A549 (cell line): Measurements from ENCODE around the gene MR1. TPM values are rescaled to one million over a fixed set of nuclear protein-coding genes. Genes with fewer than 3 reads are reported as not detected.

Experiments
- ATAC-seq, 2 experiments: fragments of 200-7000 bp in 1 of 2; fragments of >200 bp in 1 of 2; cut with Nextera tagmentation in 1 of 2; cut with Tn5 transposase in 1 of 2; 3 replicates each; pipeline versions ENCODE4 v1.8.0 to v1.9.1; 2018 to 2020; ENCODE audit warnings: mild to moderate bottlenecking in 1 of 2, moderate library complexity in 1 of 2
- CTCF ChIA-PET: fragments of 300-600 bp; sonication (Branson Sonifier 250); formaldehyde crosslinking; extraction: SDS; loops from one replicate; lab custom pipeline; 2021; ENCODE audit warnings: antibody characterized with exemption, inconsistent platforms; lab: Yijun Ruan, JAX
- POLR2A ChIA-PET: fragments of 350-600 bp; formaldehyde crosslinking; extraction: SDS; loops from one replicate; lab custom pipeline; 2021; ENCODE audit warnings: antibody characterized with exemption, inconsistent platforms; lab: Yijun Ruan, JAX
- DNase-seq, 2 experiments: peaks; one replicate each; pipeline versions ENCODE4 v3.0.0 to v3.0.0-alpha.2; 2011 to 2016; ENCODE audit warnings: low read depth in 1 of 2, low spot score in 1 of 2
- FAIRE-seq: peaks from 2 replicates; lab custom pipeline; 2011; peaks lifted over from hg19 to GRCh38; lab: Jason Lieb, UNC
- H3K27ac ChIP-seq, 2 experiments: fragments of >200 bp; sonication (Bioruptor Twin); formaldehyde crosslinking; 3 replicates each; pipeline ENCODE4 v1.5.1; 2016 to 2017
- H3K4me1 ChIP-seq: fragments of >200 bp; sonication (Bioruptor Twin); formaldehyde crosslinking; 3 replicates; pipeline ENCODE4 v1.6.1; 2016
- H3K4me2 ChIP-seq: fragments of >200 bp; sonication (Bioruptor Twin); formaldehyde crosslinking; 3 replicates; pipeline ENCODE4 v1.6.1; 2016
- H3K4me3 ChIP-seq: fragments of >200 bp; sonication (Bioruptor Twin); formaldehyde crosslinking; 3 replicates; pipeline ENCODE4 v1.5.1; 2016
- H3K9me3 ChIP-seq: fragments of >200 bp; sonication (Bioruptor Twin); formaldehyde crosslinking; 3 replicates; pipeline ENCODE4 v1.6.1; 2016
- ATOH8 ChIP-seq: fragments of 250-450 bp; sonication (Bioruptor Pico); IDR thresholded peaks from 2 replicates; pipeline ENCODE4 v1.5.0; 2020; ENCODE audit warnings: low read depth, mild to moderate bottlenecking, moderate library complexity
- BCL3 ChIP-seq: fragments of >200 bp; sonication (Bioruptor Twin); formaldehyde crosslinking; IDR thresholded peaks from 3 replicates; pipeline ENCODE4 v1.6.1; 2016
- CEBPB ChIP-seq, 2 experiments: fragments of >200 bp in 1 of 2; sonication (Bioruptor Twin) in 1 of 2; formaldehyde crosslinking in 1 of 2; IDR thresholded peaks; 2 replicates each; pipeline ENCODE4 v1.6.1; 2012 to 2016
- CTCF ChIP-seq: fragments of >200 bp; sonication (Bioruptor Twin); formaldehyde crosslinking; IDR thresholded peaks from 3 replicates; pipeline ENCODE4 v1.5.1; 2016
- ESRRA ChIP-seq: fragments of 150-350 bp; IDR thresholded peaks from 2 replicates; pipeline ENCODE4 v1.6.1; 2014; ENCODE audit warnings: mild to moderate bottlenecking, low read length, borderline replicate concordance
- FOSL2 ChIP-seq, 2 experiments: fragments of 450-650 bp in 1 of 2; fragments of >200 bp in 1 of 2; sonication (Bioruptor Twin) in 1 of 2; formaldehyde crosslinking; IDR thresholded peaks; 2 replicates each; pipeline versions ENCODE4 v1.5.0 to v1.6.1; 2016 to 2020; ENCODE audit warnings: mild to moderate bottlenecking in 1 of 2, moderate library complexity in 1 of 2
- GATA3 ChIP-seq: IDR thresholded peaks from 2 replicates; pipeline ENCODE4 v1.6.1; 2012; ENCODE audit warnings: borderline replicate concordance
- HDAC2 ChIP-seq: fragments of 200-600 bp; sonication (generic); IDR thresholded peaks from 2 replicates; pipeline ENCODE4 v1.6.1; 2016
- HOXB13 ChIP-seq: fragments of 250-450 bp; sonication (Bioruptor Pico); IDR thresholded peaks from 2 replicates; pipeline ENCODE4 v1.5.0; 2020; ENCODE audit warnings: low read depth, mild to moderate bottlenecking, moderate library complexity
- JUNB ChIP-seq: fragments of >200 bp; sonication (Bioruptor Twin); formaldehyde crosslinking; IDR thresholded peaks from 2 replicates; pipeline ENCODE4 v1.6.1; 2016
- KDM1A ChIP-seq: fragments of 200-600 bp; sonication (generic); IDR thresholded peaks from 2 replicates; pipeline ENCODE4 v1.6.1; 2016; ENCODE audit warnings: low read depth, mild to moderate bottlenecking
- MYC ChIP-seq: IDR thresholded peaks from 2 replicates; pipeline ENCODE4 v1.6.1; 2012; ENCODE audit warnings: mild to moderate bottlenecking, inconsistent platforms, low read length, improper control_type of control experiment, borderline replicate concordance
- NFE2L2 ChIP-seq: fragments of 150-350 bp; conservative IDR thresholded peaks from 2 replicates; pipeline ENCODE4 v1.6.1; 2014; ENCODE audit warnings: low read length
- PHF8 ChIP-seq: fragments of 200-600 bp; sonication (generic); IDR thresholded peaks from 2 replicates; pipeline ENCODE4 v1.6.1; 2016; ENCODE audit warnings: low read depth, mild to moderate bottlenecking, antibody characterized with exemption, moderate library complexity, borderline replicate concordance
- RAD21 ChIP-seq, 2 experiments: fragments of >200 bp in 1 of 2; sonication (Bioruptor Twin) in 1 of 2; formaldehyde crosslinking in 1 of 2; IDR thresholded peaks in 1 of 2; conservative IDR thresholded peaks in 1 of 2; 2 replicates in 1 of 2; 3 replicates in 1 of 2; pipeline ENCODE4 v1.6.1; 2012 to 2018; ENCODE audit warnings: inconsistent platforms in 1 of 2
- RCOR1 ChIP-seq: fragments of 150-350 bp; IDR thresholded peaks from 2 replicates; pipeline ENCODE4 v1.6.1; 2014; ENCODE audit warnings: antibody characterized with exemption, low read length, low read depth
- SMC3 ChIP-seq: fragments of >200 bp; sonication (Bioruptor Twin); formaldehyde crosslinking; IDR thresholded peaks from 3 replicates; pipeline ENCODE4 v1.6.1; 2018; ENCODE audit warnings: inconsistent platforms
- SREBF2 ChIP-seq: fragments of 450-650 bp; IDR thresholded peaks from 2 replicates; pipeline ENCODE4 v1.6.1; 2014; ENCODE audit warnings: mild to moderate bottlenecking, moderate library complexity
- ZFP36 ChIP-seq: fragments of 450-650 bp; IDR thresholded peaks from 2 replicates; pipeline ENCODE4 v1.6.1; 2014; ENCODE audit warnings: borderline replicate concordance; ENCODE audit not compliant: partially characterized antibody
- ZSCAN20 ChIP-seq: fragments of 250-450 bp; sonication (Bioruptor Pico); IDR thresholded peaks from 2 replicates; pipeline ENCODE4 v1.8.0; 2022; ENCODE audit warnings: mild to moderate bottlenecking, moderate library complexity
- WGBS: methylation state at CpG from one replicate; pipeline ENCODE4 v1.1.6; 2017; ENCODE audit errors: missing lambda C conversion rate; 5-methylcytosine and 5-hydroxymethylcytosine counted together
- polyA plus RNA-seq, 4 experiments: library from polyadenylated mRNA; depleted of rRNA in 3 of 4; stranded (reverse); fragments of >200 nt; fragmentation: RNase III in 1 of 4; extraction: RNeasy Plus Mini Kit Qiagen cat#74134 plus additional on column Dnase treatment in 1 of 4; gene quantifications; 2 replicates in 3 of 4; 3 replicates in 1 of 4; pipeline ENCODE4 v1.2.3, GENCODE V29; 2011 to 2017

The MR1 gene
- polyA plus RNA-seq, 2 of the 4 experiments (the other 2 are of a cell fraction): 8.3 to 17.2 TPM

GRCh38 chr1:181038399-181038873, 4.7 kb downstream of the MR1 start:
- Histone ChIP-seq H3K4me2 (no peak overlapping the region), H3K4me3 (no peak overlapping the region), H3K9me3 (no peaks in the 10 kb centered on the region), H3K27ac (no peak overlapping the region), H3K4me1 (peaks cover 18% of the 10 kb centered on the region)
- ATAC-seq: peak; percentile 62 to 85
- TF ChIP-seq NFE2L2 (no peak), ATOH8 (CRISPR knock-in tag) (no peak), FOSL2 (IDR thresholded peaks at IDR 0.05) (no peak), FOSL2 (CRISPR knock-in tag; IDR thresholded peaks at IDR 0.05) (peak; percentile 79), SMC3 (peak; percentile 70), CTCF (peak; percentile 61), RAD21 (conservative IDR thresholded peaks at IDR 0.05 in 1 of 2, IDR thresholded peaks at IDR 0.05 in 1 of 2) (peak; percentile 68 to 85)
- FAIRE-seq: no peak
- WGBS: 82% methylated on average over 5 of the region's 5 CpGs
- ChIA-PET CTCF (interaction anchor here (0.6 to 4.4 kb wide), 19 partner anchors 9 to 129 kb away, joined by 3 to 55 read pairs (median 5); no protein-coding TSS in a partner anchor), POLR2A (interaction anchor here (0.7 to 1.5 kb wide), 3 partner anchors 15 to 67 kb away, joined by 3 to 4 read pairs (median 3); partner anchors contain the start of gene STX6)
- DNase-seq: peak; percentile 80 to 84

GRCh38 chr1:181040284-181040865, 6.6 kb downstream of the MR1 start:
- 0 out of 6 replicates have a peak overlapping the region, but pooled peaks of 1 of the 2 experiments have one; percentile 14 for H3K27ac ChIP-seq
- FAIRE-seq (no peak), DNase-seq (no peak), ATAC-seq (no peak)
- TF ChIP-seq SREBF2 (no peak), RCOR1 (no peak)
- ChIA-PET CTCF (interaction anchor here (4.4 kb wide), 1 partner anchor 102 kb away, joined by 55 read pairs; no protein-coding TSS in a partner anchor), POLR2A (interaction anchor here (0.7 kb wide), 1 partner anchor 57 kb away, joined by 4 read pairs; no protein-coding TSS in a partner anchor)
- no peak overlapping the region for H3K4me3 ChIP-seq
- H3K4me2 ChIP-seq: no peak overlapping the region
- H3K4me1 ChIP-seq: peaks cover 28% of the 10 kb centered on the region
- 82% methylated on average over 3 of the region's 3 CpGs for WGBS
- H3K9me3 ChIP-seq: no peaks in the 10 kb centered on the region

- ChIA-PET CTCF (interaction anchor here (0.7 to 5.1 kb wide), 8 partner anchors 19 to 326 kb away, joined by 3 to 26 read pairs (median 3); no protein-coding TSS in a partner anchor), POLR2A (interaction anchor here (0.6 to 1.9 kb wide), 6 partner anchors 18 to 62 kb away, joined by 3 to 8 read pairs (median 3); no protein-coding TSS in a partner anchor)
- H3K9me3 ChIP-seq: no peaks in the 10 kb centered on the region
- WGBS: 60% methylated on average over 5 of the region's 5 CpGs
- peak overlapping the region; percentile 16 to 76 for H3K27ac ChIP-seq
- DNase-seq: peak in 1 of 2 experiments; percentile 47
- H3K4me2 ChIP-seq: peak overlapping the region; percentile 48
- peak; percentile 72 to 73 for TF ChIP-seq CEBPB (IDR thresholded peaks at IDR 0.05)
- no peak for TF ChIP-seq ZFP36
- peak in 1 of 2 experiments; percentile 16; a peak in 4 of 6 replicates for ATAC-seq
- no peak overlapping the region for H3K4me3 ChIP-seq
- no peak for FAIRE-seq
- H3K4me1 ChIP-seq: peaks cover 28% of the 10 kb centered on the region
These were observed 9.5 kb downstream of the MR1 start for GRCh38 chr1:181043025-181043888.

- peak; percentile 59 to 66 for DNase-seq
- ChIA-PET CTCF (interaction anchor here (1.3 to 5.1 kb wide), 2 partner anchors 43 to 97 kb away, joined by 3 to 26 read pairs; no protein-coding TSS in a partner anchor), POLR2A (interaction anchor here (0.7 to 1.1 kb wide), 2 partner anchors 22 to 39 kb away, joined by 3 to 5 read pairs; partner anchors contain the start of gene STX6)
- no peak for FAIRE-seq
- peak; percentile 91 to 92 for ATAC-seq
- Histone ChIP-seq H3K4me3 (no peak overlapping the region), H3K4me1 (peaks cover 28% of the 10 kb centered on the region), H3K27ac (peak overlapping the region; percentile 48 to 79), H3K4me2 (peak overlapping the region; percentile 34), H3K9me3 (no peaks in the 10 kb centered on the region)
- 69% methylated on average over 4 of the region's 5 CpGs for WGBS
- TF ChIP-seq JUNB: no peak
- TF ChIP-seq SMC3: no peak
- TF ChIP-seq HDAC2: no peak
- no peak for TF ChIP-seq BCL3
- no peak for TF ChIP-seq PHF8
- TF ChIP-seq ZSCAN20 (CRISPR knock-in tag): no peak
- no peak for TF ChIP-seq KDM1A
- TF ChIP-seq ESRRA: peak; percentile 69; the same call in 1 of the 2 replicates
- no peak for TF ChIP-seq MYC
- TF ChIP-seq ATOH8 (CRISPR knock-in tag): no peak
- TF ChIP-seq HOXB13: no peak
- TF ChIP-seq GATA3: no peak
These were observed 10.7 kb downstream of the MR1 start for GRCh38 chr1:181044449-181044966.
